Stimulated activated CD8-positive, alpha-beta memory T cell treated with anti-CD3 and anti-CD28 coated beads, Interleukin-2, amount 100 ng/mL, for 1 hour (primary cell): Measurements from ENCODE around the gene ZNF425.
A peak's percentile ranks its signal among the peaks of the same experiment; 100 is the strongest.
"Not testable (repeated sequence)": the region's sequence is repeated elsewhere in the genome, so short reads cannot be mapped to it uniquely, and the experiment has no call there.

Source experiments
- DNase-seq, 2 donors: peaks; one replicate each; pipeline ENCODE4 v3.0.0-alpha.2; 2020; ENCODE audit warnings: low read depth in 2 of 2

Gene ZNF425, protein sequence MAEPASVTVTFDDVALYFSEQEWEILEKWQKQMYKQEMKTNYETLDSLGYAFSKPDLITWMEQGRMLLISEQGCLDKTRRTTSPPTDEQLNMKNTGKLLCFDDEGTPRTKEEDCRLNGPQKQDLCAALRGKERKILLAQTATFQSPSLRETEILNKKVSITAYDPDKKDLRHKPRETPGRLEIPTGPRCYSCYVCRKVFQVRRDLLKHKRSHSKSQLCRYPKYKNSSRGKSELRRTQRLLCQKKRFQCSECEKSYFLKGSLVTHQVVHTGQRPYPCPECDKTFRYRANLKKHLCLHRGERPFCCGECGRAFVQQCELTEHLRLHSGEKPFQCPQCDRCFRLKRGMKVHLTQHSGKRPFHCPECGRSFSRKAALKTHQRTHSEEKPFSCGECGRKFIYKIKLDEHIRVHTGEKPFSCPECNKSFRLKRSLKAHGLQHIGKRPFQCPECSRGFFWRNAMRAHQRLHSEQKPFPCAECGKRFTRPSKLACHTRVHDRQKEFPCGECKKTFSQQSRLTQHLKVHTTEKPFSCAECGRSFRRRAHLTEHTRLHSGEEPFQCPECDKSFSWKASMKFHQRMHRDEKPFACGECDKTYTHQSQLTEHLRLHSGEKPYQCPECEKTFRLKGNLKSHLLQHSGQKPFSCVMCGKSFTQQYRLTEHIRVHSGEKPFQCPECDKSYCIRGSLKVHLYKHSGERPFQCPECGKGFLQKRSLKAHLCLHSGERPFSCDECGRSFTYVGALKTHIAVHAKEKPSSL

DNA sequence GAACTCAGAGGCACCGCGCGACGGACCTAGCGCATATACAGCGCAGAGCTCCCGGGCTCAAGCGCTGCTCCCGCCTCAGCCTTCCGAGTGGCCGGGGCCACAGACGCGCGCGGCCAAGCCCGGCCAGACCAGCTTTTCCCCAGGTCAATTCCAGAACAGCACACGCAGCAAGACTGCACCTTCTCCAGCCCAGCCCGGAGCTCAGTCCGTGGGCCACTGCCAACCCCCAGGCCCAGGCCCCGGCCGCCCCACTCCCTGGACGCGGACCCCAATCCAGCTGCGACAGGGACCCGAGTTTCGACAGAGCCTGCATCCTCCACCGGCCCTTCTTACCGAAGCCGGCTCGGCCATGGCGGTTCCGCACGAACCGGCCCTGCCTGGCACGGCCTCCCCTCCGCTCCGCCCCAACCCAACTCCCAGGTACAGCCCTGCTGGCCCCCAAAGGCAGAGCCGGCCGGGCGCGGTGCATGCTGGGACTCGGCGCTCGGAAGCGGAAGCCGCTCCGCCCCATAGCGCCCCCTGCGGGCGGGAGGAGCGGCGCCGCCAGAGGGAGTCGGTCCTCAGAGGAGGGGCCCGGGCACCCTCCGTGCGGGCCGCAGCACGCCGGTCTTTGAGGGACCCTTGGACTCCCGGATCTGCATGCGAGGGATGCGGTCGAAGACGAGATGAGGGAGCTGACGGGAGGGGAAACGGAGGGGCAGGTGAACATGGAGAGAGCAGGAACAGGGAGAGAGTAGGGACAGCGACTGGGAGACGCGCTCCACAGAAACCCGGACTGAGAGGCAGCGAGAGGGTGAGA is at the start of gene ZNF425:
ZNF425 (minus strand) TSS at position 462 of the 799 bp plus-strand sequence; CDS start at position 351, 111 bp downstream.
- peak; percentile 85 to 92 for DNase-seq

DNA sequence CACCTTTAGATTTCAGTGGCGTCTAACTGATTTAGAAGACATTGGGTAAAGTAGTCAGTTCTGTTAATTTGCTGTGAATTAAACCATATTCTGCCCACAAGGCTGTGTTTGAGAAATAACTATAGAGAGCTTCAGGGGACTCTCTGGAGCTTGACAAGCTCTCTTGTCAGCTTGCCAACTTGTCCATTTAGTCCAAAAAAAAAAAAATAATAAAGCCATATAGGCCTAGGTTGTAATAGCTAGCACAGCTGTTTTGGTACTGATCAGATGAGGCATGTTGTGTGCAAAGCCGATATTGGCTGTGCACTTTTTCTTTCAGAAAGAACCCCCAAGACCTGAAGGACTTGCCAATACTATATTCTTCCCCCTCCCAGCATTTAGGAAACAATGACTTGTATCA is 49.0 kb upstream of the ZNF425 start:
- no peak for DNase-seq

DNA sequence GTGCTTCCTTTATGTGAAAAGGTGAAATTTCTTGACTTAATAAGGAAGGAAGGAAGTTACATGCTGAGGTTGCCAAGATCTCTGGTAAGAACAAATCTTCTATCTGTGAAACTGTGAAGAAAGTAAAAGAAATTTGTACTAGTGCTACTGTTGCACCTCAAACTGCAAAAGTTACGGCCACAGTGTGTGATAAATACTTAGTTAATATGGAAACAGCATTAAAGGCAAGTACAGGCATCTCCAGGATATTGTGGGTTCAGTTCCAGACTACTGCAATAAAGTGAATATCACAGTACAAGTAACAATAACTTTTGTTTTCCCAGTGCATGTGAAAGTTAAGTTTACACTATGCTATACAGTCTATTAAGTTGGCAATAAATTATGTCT is 46.4 kb upstream of the ZNF425 start:
- no peak for DNase-seq

DNA sequence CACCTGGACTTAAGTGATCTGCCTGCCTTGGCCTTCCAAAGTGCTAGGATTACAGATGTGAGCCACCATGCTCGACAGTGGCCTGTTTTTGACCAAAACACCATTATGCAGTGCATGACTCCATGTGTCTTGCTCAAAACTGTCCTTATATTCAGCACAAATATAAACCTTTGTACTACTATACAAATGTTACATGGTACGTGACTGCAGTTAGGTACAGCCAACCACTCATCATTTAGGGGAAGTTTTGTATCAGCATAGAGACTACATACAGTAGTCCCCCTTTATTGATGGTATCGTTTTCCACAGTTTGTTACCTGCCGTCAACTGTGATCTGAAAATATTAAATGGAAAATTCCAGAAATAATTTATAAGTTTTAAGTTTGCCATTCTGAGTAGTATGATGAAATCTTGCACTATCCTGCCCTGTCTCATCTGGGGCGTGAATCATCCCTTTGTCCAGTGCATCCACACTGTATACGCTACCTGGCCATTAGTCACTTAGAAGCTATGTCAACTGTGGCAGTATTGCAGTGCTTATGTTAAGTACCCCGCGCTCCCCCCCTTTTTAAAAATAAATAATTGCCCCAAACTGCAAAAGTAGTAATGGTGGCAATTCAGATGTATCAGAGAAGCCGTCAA is 45.9 kb upstream of the ZNF425 start:
- DNase-seq = no peak

DNA sequence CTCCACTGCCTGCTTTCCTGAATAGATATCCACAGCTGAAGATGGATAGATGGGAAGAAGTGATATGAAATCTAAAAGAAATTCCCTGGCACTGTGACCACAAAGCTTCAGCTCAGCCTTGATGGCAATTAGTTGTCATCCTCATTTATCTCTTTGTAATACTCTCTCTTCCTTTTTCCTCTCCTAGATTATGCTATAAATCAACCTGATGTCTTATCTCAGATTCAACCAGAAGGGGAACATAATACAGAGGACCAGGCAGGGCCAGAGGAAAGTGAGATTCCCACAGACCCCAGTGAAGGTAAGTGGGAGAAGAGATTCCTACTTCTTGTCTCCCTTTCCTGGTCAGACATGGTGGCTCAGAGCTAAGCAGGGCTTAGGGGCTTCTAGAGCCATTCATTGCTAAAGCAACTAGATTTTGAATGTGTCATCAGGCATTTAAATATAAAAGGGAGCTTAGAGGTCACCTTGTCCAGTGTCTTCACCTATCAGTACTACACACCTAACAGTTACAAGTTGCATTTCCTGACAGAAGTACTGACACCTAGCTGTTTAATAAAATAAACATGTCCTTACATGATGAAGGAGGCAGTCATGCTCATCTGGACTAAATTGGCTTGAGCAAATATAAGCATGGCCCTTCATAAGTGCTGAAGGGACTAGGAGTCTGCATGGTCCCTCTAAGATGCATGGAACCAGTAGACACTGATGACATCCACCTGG is 40.7 kb upstream of the ZNF425 start:
- no peak for DNase-seq

DNA sequence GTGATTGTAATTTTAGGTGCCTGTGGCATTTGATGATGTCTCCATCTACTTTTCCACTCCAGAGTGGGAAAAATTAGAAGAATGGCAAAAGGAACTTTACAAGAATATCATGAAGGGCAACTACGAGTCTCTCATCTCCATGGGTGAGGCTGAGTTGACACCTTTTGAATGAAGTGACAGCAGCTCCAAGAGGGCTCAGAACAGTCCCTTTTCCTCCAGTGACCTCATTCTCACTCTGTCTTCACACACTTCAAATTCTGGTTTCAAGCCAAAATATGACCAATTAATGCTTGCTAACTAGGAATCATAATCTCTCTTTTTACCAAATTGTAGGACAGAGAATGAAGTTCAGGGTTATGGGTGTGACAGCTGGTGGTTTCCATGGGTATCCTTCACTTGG is 40.0 kb upstream of the ZNF425 start:
- DNase-seq = no peak

DNA sequence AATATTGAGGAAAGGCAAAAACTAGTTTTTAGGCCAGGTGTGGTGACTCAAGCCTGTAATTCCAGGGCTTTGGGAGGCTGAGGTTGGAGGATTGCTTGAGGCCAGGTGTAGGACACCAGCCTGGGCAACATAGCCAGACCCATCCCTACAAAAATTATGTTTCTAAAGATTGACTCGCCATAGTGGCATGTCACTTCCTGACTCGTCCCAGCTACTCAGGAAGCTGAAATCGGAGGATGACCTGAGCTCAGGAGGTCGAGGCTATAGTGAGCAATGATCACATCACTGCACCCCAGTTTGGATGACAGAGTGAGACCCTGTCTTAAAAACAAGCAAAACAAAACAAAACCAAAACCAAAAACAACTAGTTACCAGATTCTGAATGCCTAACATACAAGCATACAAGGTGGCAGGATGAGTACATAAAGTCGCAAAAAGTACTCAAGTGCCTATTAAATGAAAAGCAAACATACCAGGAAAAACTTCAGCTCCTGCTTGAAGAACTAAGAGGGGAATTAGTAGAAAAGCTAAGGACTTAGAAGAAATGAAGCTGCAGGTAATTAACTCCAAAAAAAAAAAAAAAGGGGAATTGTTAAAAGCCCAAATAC is 35.2 kb upstream of the ZNF425 start:
- DNase-seq = no peak

DNA sequence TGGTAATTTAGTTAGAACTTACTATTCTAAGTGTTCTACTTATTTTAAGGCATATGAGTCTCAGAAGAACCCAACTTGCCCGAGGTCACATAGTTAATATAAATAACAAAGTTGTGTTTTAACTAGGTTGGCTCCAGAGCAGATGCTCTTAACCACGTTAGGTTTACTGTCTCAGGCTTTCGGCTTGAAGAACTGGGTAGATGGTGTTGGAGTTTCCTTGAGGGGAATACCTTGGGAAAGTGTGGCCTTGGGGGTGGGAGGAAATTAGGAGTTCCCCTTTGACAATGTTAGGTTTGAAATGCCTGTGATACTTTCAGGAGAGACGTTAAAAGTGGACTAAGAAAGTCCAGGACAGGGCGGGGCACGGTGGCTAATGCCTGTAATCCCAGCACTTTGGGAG is 30.8 kb upstream of the ZNF425 start:
- DNase-seq = no peak

DNA sequence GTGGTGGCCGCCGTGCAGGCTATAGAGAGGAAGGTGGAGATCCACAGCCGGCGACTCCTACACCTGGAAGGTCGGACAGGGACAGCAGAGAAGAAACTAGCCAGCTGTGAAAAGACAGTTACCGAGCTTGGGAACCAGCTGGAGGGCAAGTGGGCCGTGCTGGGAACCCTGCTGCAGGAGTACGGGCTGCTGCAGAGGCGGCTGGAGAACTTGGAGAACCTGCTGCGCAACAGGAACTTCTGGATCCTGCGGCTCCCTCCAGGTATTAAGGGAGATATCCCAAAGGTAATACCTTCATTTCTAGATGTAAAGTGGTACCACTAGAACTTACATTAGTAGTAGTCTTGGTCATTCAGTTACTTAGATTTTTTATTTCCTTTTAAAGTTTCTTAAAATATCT is 27.9 kb upstream of the ZNF425 start:
- DNase-seq = no peak

DNA sequence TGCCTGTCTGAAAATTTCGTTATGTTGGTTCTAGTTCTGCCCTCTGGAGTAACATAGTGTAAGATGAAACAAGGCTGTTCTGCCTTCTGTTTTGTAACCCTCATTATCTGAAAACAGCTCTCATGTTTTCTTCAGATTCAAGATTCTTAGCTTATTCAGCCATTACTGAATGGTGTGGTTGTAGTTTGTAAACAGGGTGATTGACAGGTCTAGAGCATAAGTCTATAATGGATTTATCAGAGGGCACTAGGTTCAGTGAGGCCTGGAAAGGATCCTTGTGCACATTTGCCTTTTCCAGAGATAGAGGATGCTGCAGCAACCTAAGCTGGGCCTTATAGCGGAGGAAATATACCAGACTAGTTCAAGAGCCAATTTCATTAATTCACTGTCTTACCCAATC is 27.2 kb upstream of the ZNF425 start:
- DNase-seq = no peak

DNA sequence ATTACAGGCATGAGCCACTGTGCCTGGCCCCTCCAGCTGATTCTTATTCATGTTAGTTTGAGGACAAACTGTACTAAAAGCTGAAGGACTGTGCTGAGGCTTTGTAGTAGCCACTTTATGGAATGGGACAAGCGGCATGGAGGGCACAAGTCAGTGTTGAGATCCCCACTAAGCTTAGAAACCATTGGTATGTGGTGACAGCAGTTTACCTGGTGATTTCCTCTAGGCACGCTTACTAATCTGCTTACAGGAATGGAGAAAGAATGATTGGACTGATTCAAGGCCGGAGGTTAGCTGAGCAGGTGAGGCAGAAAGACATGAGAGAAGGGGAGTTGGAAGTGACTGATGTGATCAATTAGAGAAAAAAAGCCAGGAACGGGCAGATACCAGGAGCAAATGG is 24.9 kb upstream of the ZNF425 start:
- no peak for DNase-seq

DNA sequence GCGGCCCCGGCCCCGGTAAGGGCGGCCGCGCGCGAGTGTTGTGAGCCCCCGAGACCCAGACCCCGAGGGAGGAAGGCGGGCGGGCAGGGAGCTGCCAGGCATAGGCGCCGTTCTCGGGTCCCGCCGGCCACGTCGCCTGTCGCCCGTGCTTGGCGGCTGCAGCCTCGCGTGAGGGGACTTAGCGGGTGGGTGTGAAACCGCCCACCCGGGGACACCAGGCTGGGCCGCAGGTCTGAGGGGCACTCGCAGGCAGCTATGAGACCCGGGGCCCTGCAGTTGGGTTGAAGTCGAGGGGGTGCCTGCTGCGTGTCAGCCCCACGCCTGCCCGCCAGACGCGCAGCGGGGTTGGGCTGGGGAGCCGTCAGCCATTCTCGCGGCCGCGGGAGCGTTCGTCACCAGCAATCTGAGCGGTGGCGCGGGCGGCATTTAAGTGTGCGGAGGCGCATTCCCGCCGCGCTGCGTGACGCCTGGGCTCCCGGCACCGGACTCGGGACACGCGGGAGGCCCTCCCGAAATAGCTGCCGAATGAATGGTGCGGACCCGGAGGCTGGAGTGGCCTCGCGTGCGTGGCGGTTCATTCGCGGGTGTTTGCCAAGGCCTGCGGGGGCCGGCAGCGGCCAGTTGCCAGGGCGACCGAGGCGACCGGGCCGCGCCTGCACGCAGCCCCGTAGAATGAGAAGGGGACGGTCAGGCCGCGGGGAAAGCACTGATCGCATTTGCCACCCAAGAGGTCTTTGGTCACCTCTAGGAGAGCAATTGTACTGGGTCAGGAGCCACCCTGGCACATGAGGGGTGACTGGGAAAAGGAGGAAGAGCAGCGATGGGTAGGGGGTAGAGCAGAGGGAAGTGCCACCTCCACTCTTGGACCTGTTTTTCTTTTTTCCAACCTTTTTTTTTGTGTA is 21.9 kb upstream of the ZNF425 start:
- peak; percentile 33 to 47 for DNase-seq

DNA sequence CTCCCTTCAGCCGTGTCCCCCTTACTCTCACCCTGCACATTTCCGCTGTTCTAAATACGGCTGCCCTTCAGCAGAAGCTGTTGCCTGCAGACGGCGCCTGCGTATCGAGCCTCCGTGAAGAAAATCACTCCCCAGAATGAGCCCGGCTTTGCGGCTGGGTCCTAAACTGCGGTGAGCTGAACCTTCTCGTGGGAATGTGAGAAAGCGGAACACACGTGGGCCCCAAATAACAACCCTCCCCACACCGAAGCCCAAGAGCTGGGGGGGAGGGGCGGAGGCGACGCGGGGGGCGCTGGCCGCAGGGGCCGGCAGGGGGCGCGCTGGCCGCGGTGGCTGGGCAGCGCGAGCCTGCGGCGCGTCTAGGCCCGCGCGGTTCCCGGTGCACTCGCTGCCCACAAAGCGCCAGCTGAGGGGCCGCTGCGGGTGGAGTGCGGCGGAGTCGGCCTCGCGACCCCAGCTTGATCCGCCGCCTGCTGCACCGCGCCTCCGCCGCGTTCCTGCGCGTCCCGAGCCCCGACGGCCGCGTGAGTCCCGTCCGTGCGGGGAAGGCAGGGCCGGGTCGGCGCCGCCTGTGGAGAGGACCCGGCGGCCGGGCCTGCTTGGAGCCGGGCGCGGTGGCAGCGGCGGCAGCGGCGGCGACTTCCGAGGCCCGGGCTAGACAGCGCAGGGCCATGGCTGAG is 21.1 kb upstream of the ZNF425 start, which contains the start of gene ZNF398:
ZNF398 (plus strand) TSS at position 382 of the 680 bp plus-strand sequence; CDS start at position 672, 290 bp downstream.
- DNase-seq = peak; percentile 59 to 61

DNA sequence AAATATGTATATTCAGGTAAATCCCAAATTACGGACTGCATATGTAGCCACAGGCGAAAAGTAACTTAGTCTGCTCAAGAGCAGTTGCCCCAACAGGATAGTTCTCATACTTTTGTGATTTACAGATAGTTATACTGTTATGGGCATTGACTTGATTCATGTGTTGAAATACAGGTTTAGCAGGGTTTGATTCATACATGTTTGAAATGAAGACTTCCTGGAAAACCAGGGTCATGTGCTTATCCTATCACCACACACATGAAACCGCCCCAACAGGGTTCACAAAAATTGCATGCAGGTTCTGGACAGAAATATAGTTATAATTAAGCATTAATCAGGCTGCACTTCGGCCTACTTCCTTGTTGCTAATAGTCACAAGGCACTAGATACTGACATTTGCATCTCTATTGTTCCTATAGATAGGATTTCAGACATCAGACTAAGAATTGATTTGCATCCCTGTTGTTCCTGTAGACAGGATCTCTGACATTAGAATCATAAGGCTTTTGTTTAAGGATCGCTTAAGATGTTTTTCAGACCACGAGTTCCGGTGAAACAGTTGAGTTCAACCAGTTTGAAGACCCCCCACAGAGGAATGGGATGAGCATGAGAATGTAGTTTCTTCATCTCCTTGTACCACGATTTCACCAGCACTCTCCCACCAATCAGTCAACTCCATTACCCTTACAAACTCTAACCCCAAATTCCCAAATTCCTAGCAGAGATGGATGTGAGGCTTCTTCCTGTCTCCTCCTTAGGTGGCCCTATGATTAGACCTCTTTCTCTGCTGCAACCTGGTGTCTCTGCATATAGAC is 19.1 kb upstream of the ZNF425 start:
- DNase-seq = no peak

DNA sequence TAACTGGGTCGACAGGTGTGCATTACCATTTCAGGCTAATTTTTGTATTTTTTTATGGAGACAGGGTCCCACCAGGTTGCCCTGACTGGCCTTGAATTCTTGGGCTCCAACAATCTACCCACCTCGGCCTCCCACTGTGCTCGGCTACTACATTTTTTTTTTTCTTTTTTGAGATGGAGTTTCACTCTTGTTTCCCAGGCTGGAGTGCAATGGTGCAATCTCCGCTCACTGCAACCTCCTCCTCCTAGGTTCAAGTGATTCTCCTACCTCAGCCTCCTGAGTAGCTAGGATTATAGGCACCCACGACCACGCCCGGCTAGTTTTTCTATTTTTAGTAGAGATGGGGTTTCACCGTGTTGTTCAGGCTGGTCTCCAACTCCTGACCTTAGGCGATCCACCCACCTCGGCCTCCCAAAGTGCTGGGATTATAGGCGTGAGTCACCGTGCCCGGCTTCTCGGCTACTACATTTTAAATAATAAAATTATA is 18.4 kb upstream of the ZNF425 start:
- DNase-seq = not testable (repeated sequence)

DNA sequence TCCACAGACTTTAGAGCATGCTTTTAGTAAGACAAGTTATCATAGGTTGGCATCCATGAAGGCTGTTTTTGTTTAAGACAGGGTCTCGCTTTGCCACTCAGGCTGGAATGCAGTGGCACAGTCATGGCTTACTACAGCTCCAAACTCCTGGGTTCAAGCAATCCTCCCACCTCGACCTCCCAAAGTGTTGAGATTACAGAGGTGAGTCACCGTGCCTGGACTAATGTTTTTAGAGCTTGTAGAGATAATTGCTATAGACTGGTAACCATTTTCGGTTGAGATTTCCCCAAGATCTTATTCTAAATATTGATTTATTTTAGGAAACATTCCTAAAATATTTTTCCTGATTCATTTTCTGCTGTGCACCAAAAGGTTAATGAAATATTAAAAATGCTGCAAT is 15.8 kb upstream of the ZNF425 start:
- DNase-seq = no peak

DNA sequence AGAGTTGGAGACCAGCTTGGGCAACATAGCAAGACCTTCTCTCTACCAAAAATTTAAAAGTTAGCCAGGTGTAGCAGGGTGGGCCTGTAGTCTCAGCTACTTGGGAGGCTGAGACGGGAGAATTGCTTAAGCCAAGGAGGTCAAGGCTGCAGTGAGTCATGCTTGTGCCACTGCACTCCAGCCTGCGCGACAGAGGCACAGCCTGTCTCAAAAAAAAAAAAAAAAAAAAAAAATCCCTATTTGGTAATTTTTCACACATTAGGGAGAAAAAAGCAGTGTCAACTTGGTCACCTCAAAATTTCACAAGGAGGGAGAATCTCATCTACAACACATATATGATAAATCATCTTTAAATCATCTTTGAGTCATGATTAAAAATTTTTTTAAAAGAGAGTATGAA is 14.7 kb upstream of the ZNF425 start:
- no peak for DNase-seq

DNA sequence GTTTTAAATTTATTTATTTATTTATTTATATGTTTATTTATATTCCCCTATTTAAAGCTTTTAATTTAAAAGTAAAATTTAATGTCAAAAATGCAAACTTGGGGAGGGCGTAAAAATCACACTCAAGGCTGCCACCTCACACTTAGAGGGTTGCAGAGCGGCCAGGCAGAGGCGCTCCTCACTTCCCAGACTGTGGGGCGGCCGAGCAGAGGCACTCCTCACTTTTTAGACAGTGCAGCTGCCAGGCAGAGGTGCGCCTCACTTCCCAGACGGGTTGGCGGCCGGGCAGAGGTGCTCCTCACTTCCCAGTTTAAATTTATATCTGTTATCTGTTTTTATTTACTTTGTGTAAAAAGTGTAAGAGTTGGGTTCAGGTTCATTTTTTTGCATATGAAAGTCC is 10.0 kb upstream of the ZNF425 start:
- DNase-seq = no peak
